HCT116 (cell line): ENCODE measurements around the gene CATSPER4.

Experiments used
- EGR1 ChIP-seq: IDR thresholded peaks from 2 replicates; pipeline ENCODE4 v1.6.1; 2012; ENCODE audit warnings: low read depth
- EZH2 ChIP-seq: fragments of 200-600 bp; sonication (generic); IDR thresholded peaks from 2 replicates; pipeline ENCODE4 v1.6.1; 2017; ENCODE audit warnings: antibody characterized with exemption, mixed run types
- EZH2phosphoT487 ChIP-seq: fragments of 200-600 bp; IDR thresholded peaks from 2 replicates; pipeline ENCODE4 v1.6.1; 2018; ENCODE audit warnings: antibody characterized with exemption, borderline replicate concordance
- POLR2A ChIP-seq: IDR thresholded peaks from 2 replicates; pipeline ENCODE4 v1.7.0; 2011; ENCODE audit warnings: borderline replicate concordance; ENCODE audit not compliant: insufficient read depth, insufficient read length; ENCODE audit errors: extremely low read depth
- POLR2AphosphoS5 ChIP-seq: IDR thresholded peaks from 2 replicates; pipeline ENCODE4 v1.6.1; 2011; ENCODE audit warnings: mild to moderate bottlenecking, low read depth, low read length, moderate library complexity
- RAD21 ChIP-seq: IDR thresholded peaks from 2 replicates; pipeline ENCODE4 v1.6.1; 2012; ENCODE audit warnings: low read depth, mild to moderate bottlenecking
- SP1 ChIP-seq: IDR thresholded peaks from 2 replicates; pipeline ENCODE4 v1.6.1; 2012; ENCODE audit warnings: low read depth
- YY1 ChIP-seq: IDR thresholded peaks from 2 replicates; pipeline ENCODE4 v1.6.1; 2011; ENCODE audit warnings: low read length, low read depth, moderate library complexity, mild to moderate bottlenecking; ENCODE audit not compliant: insufficient replicate concordance; ENCODE audit errors: extremely low read depth
- ZFX ChIP-seq: fragments of 450-650 bp; IDR thresholded peaks from 2 replicates; pipeline ENCODE4 v1.6.1; 2017
- TF ChIP-seq, protein P1 (sequence below), 3 experiments: fragments of 200-600 bp in 1 of 3; sonication (generic) in 1 of 3; IDR thresholded peaks in 2 of 3; conservative IDR thresholded peaks in 1 of 3; 2 replicates each; pipeline ENCODE4 v1.5.1; 2012 to 2017; ENCODE audit warnings: low read depth in 2 of 3, low read length in 2 of 3, antibody characterized with exemption in 1 of 3, borderline replicate concordance in 1 of 3, control low read depth in 1 of 3, mild to moderate bottlenecking in 1 of 3, mixed read lengths in 1 of 3, mixed run types in 1 of 3, moderate library complexity in 1 of 3; ENCODE audit not compliant: insufficient read depth in 1 of 3

DNA sequence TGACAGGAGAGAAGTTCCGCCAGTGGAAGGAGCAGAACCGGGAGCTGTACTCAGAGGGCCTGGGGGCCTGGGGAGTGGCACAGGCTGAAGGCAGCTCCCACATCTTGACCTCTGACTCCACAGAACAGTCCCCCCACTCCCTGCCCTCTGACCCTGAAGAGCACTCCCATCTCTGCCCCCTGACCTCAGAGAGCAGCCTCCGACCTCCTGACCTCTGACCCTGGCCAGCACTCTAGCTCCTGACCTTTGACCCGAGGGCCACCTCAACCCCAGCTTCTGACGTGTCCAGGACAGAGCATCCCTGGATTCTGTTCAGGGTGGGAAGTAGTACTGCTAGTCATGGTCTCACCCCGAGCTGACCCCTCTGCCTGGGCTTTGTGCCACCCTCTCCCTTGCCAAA is 1.1 kb upstream of the CATSPER4 start:
- TF ChIP-seq EZH2phosphoT487: no peak
- no peak for TF ChIP-seq SP1
- TF ChIP-seq, protein P1, sequence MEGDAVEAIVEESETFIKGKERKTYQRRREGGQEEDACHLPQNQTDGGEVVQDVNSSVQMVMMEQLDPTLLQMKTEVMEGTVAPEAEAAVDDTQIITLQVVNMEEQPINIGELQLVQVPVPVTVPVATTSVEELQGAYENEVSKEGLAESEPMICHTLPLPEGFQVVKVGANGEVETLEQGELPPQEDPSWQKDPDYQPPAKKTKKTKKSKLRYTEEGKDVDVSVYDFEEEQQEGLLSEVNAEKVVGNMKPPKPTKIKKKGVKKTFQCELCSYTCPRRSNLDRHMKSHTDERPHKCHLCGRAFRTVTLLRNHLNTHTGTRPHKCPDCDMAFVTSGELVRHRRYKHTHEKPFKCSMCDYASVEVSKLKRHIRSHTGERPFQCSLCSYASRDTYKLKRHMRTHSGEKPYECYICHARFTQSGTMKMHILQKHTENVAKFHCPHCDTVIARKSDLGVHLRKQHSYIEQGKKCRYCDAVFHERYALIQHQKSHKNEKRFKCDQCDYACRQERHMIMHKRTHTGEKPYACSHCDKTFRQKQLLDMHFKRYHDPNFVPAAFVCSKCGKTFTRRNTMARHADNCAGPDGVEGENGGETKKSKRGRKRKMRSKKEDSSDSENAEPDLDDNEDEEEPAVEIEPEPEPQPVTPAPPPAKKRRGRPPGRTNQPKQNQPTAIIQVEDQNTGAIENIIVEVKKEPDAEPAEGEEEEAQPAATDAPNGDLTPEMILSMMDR (IDR thresholded peaks at IDR 0.05 in 2 of 3, conservative IDR thresholded peaks at IDR 0.05 in 1 of 3; ENCODE audit: borderline replicate concordance in 1 of 3, insufficient read depth in 1 of 3, low read depth in 2 of 3, low read length in 2 of 3): no peak
- TF ChIP-seq POLR2AphosphoS5: no peak
- TF ChIP-seq POLR2A: no peak
- no peak for TF ChIP-seq EZH2
- TF ChIP-seq EGR1: no peak
- TF ChIP-seq RAD21: no peak
- no peak for TF ChIP-seq ZFX
- no peak for TF ChIP-seq YY1
